ENCODE measurements around the gene SUSD4. TPM values are rescaled to one million over a fixed set of nuclear protein-coding genes. Genes with fewer than 3 reads are reported as not detected.

Gene SUSD4
- total and polyA plus RNA-seq, 10 of the 15 experiments (the other 5 are each of a cell fraction or from before 2014, with no cell fraction given): 0.13 to 1.1 (median 0.26) TPM; not detected in 3

GRCh38 chr1:223258751-223259198 is 105.2 kb downstream of the SUSD4 start (continued):
- TF ChIP-seq CUX1 (IDR thresholded peaks at IDR 0.05; ENCODE audit: insufficient replicate concordance, low read depth, low read length): no peak
- TF ChIP-seq TARDBP (IDR thresholded peaks at IDR 0.05; ENCODE audit: borderline replicate concordance): no peak
- TF ChIP-seq NRF1 (conservative IDR thresholded peaks at IDR 0.05; ENCODE audit: low read depth, low read length): no peak
- TF ChIP-seq, protein P1, sequence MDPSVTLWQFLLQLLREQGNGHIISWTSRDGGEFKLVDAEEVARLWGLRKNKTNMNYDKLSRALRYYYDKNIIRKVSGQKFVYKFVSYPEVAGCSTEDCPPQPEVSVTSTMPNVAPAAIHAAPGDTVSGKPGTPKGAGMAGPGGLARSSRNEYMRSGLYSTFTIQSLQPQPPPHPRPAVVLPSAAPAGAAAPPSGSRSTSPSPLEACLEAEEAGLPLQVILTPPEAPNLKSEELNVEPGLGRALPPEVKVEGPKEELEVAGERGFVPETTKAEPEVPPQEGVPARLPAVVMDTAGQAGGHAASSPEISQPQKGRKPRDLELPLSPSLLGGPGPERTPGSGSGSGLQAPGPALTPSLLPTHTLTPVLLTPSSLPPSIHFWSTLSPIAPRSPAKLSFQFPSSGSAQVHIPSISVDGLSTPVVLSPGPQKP (IDR thresholded peaks at IDR 0.05; ENCODE audit: low read depth, low read length): no peak
- no peak for TF ChIP-seq RAD21 (IDR thresholded peaks at IDR 0.05; ENCODE audit: insufficient read depth, low read depth, low read length)
- TF ChIP-seq RUNX3 (IDR thresholded peaks at IDR 0.05; ENCODE audit: low read length): no peak
- TF ChIP-seq HCFC1 (IDR thresholded peaks at IDR 0.05; ENCODE audit: low read length): no peak
- TF ChIP-seq CBX3 (IDR thresholded peaks at IDR 0.05; ENCODE audit: borderline replicate concordance, low read depth): no peak
- TF ChIP-seq MYC (IDR thresholded peaks at IDR 0.05; ENCODE audit: insufficient read depth, insufficient read length, insufficient replicate concordance, low read length, severe bottlenecking): no peak
- TF ChIP-seq GATAD2B (conservative IDR thresholded peaks at IDR 0.05; ENCODE audit: low read depth): no peak

Data from GM12878 (cell line).